RPMI7951 (cell line): ENCODE measurements around the gene NEB. TPM values are rescaled to one million over a fixed set of nuclear protein-coding genes. Genes with fewer than 3 reads are reported as not detected.
"Not testable (repeated sequence)": the region's sequence is repeated elsewhere in the genome, so short reads cannot be mapped to it uniquely, and the experiment has no call there.

ENCODE experiments used
- DNase-seq: peaks from one replicate; pipeline ENCODE4 v3.0.0-alpha.2; 2012; ENCODE audit warnings: low read depth
- total RNA-seq: library from RNA; depleted of rRNA; stranded (reverse); fragments of >200 nt; shearing (Covaris generic); gene quantifications from 2 replicates; pipeline ENCODE4 v1.2.3, GENCODE V29; 2014

The NEB gene
- total RNA-seq, 1 experiment from 2014 or later: under 0.01 TPM

GRCh38 chr2:151610310-151610709, 124.0 kb downstream of the NEB start:
- no peak for DNase-seq

- DNase-seq: no peak
These were observed 124.6 kb downstream of the NEB start for GRCh38 chr2:151609705-151610104.

- not testable (repeated sequence) for DNase-seq
These were observed 126.5 kb downstream of the NEB start for GRCh38 chr2:151607459-151608424.

GRCh38 chr2:151603530-151603929, 130.7 kb downstream of the NEB start:
- not testable (repeated sequence) for DNase-seq

GRCh38 chr2:151602402-151602801, 131.9 kb downstream of the NEB start:
- not testable (repeated sequence) for DNase-seq

GRCh38 chr2:151601803-151602202, 132.5 kb downstream of the NEB start:
- not testable (repeated sequence) for DNase-seq

- not testable (repeated sequence) for DNase-seq
These were observed 137.2 kb downstream of the NEB start for GRCh38 chr2:151596903-151597608.

- DNase-seq: not testable (repeated sequence)
These were observed 142.4 kb downstream of the NEB start for GRCh38 chr2:151591908-151592255.

- not testable (repeated sequence) for DNase-seq
These were observed 142.9 kb downstream of the NEB start for GRCh38 chr2:151591250-151591907.

- DNase-seq: not testable (repeated sequence)
These were observed 153.0 kb downstream of the NEB start for GRCh38 chr2:151581300-151581699.

GRCh38 chr2:151580697-151581096, 153.6 kb downstream of the NEB start:
- not testable (repeated sequence) for DNase-seq

GRCh38 chr2:151577116-151577515, 157.2 kb downstream of the NEB start:
- DNase-seq: no peak

- no peak for DNase-seq
These were observed 158.2 kb downstream of the NEB start for GRCh38 chr2:151576080-151576479.

- DNase-seq: peak; percentile 41
These were observed 158.9 kb downstream of the NEB start for GRCh38 chr2:151575338-151575737.

- no peak for DNase-seq
These were observed 164.1 kb downstream of the NEB start for GRCh38 chr2:151570191-151570590.

- DNase-seq: no peak
These were observed 165.1 kb downstream of the NEB start for GRCh38 chr2:151569167-151569566.

- no peak for DNase-seq
These were observed 165.8 kb downstream of the NEB start for GRCh38 chr2:151568501-151568900.

- no peak for DNase-seq
These were observed 167.3 kb downstream of the NEB start for GRCh38 chr2:151567006-151567405.

GRCh38 chr2:151562398-151562797, 171.9 kb downstream of the NEB start:
- no peak for DNase-seq

GRCh38 chr2:151560289-151560688, 174.0 kb downstream of the NEB start:
- DNase-seq: no peak

GRCh38 chr2:151559431-151559830, 174.8 kb downstream of the NEB start:
- DNase-seq: not testable (repeated sequence)

- not testable (repeated sequence) for DNase-seq
These were observed 176.4 kb downstream of the NEB start for GRCh38 chr2:151557883-151558282.
